GM21447 (cell line): ENCODE results near the gene PDLIM4.

ENCODE experiments used
- ATAC-seq: cut with Tn5 transposase; IDR thresholded peaks from one replicate; pipeline ENCODE4 v1.9.1; 2021; ENCODE audit not compliant: unreplicated experiment

Gene PDLIM4

GRCh38 chr5:132251220-132251725, 6.2 kb upstream of the PDLIM4 start:
- ATAC-seq = no peak

GRCh38 chr5:132253008-132253441, 4.5 kb upstream of the PDLIM4 start:
- no peak for ATAC-seq

DNA sequence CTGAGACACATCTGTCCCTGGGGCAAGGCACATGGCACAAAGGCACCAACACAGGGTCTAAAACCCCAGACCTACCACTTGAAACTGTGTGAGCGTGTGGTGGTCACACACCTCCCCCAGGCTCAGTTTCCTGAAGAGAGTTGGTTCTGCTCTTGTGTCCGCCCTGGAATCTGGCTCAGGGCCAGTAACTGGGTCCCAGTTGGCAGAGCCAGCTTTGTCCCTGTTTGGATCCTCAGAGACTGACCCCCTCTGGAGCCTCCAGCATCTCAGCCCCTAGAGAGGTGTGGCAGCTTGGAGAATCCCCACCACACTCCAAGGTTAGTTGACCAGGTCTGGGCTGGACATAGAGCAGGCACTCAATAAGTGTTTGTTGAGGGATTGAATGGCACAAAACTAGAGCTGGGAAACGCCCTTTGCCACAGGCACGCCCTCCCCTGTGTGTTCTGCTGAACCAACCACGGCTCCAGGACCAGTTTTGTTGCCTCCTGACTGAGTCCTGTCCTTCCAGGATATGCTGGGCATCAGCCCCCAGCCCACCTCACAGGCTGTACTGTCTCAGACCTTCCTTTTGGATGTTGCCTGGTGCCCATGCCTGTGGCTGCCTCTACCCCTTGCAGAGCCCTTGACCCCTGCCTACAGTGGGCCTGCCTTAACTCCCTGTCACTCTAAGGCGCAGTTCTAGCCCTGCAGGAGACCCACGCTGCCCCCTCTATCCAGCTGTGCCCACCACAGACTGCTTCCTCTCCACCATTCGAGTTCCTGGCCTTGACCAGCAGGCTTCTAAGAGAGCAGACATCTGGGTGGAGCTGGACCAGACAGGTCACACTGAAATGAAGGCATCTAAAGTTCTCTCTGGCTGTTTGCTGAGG, 3.8 kb upstream of the PDLIM4 start:
- no peak for ATAC-seq

DNA sequence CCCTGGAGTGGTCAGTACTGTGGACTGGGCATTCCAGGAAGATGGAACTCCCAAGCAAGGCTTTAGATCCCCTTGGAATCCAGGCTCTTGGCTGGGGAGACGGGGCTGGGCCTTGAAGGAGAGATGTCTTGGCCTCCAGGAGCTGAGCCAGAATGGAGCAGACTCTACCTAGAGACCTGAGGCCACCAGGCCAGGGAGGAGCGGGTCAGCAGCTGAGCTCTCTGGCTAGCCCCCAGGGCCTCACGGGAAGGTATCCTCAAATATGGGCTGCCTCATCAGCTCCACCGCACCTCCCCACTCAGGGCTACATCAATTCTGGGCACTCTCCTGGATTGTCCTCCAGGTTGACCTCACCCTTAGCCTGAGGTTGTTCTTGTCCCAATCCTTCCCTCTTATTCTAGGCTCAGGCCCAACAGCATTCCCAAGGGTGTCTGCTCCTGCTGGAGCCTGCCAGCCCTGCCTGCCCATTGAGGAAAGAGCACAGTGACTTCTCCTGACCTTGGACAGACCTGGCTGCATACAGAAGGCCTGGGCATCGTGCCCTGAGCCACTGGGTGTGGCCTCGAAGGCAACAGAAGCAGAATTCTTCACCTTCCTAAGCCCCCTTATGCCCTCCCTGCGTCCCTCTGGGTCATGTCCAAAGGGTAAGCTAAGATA, 3.0 kb upstream of the PDLIM4 start:
- ATAC-seq = no peak

GRCh38 chr5:132256086-132256782, 1.3 kb upstream of the PDLIM4 start:
- ATAC-seq = no peak

GRCh38 chr5:132256783-132257130, 739 bp upstream of the PDLIM4 start:
- ATAC-seq = no peak

GRCh38 chr5:132258102-132259068, 889 bp downstream of the PDLIM4 start:
- no peak for ATAC-seq

- no peak for ATAC-seq
Measured at GRCh38 chr5:132259069-132259851, 1.8 kb downstream of the PDLIM4 start.

GRCh38 chr5:132260051-132260450, 2.6 kb downstream of the PDLIM4 start:
- ATAC-seq = no peak

DNA sequence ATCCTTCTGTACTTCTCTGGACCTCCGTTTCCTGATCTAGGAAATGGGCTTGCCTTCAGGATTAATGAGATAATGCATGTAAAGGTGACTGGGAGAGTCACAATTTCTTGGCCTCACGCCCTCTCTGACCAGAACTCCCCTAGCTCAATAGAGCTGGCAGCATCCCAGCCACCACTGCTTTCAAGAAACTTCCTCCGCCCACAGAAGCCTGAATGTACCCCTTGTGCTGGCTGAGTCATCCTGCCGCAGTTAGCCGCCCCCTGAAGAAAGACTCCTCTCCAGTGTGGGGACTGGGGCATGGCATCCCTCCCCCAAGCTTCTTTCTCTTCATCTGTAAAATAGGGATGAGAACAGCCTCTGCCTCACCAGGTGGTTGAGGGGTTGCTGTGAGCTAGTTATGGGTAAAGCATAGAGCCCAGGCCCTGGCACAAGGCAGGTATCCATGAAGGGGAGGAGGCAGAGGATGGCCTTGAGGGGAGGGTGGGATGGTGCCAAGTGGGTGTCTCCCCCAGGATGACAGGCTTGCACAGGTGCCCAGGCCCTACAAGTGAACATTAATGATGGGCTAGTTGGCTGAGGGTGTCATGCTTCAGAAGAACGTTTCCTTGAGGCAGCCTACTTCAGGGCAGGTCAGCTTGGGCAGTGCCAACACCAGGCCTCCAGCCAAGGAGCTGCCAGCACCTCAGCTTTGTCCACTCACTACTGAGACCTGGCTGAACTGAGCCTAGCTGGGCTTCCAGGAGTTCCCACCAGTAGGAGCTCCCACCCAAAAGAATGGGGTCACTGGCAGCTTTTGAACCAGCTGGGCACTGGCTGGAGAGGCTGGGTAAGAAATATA, 3.4 kb downstream of the PDLIM4 start:
- ATAC-seq = peak; percentile 73

DNA sequence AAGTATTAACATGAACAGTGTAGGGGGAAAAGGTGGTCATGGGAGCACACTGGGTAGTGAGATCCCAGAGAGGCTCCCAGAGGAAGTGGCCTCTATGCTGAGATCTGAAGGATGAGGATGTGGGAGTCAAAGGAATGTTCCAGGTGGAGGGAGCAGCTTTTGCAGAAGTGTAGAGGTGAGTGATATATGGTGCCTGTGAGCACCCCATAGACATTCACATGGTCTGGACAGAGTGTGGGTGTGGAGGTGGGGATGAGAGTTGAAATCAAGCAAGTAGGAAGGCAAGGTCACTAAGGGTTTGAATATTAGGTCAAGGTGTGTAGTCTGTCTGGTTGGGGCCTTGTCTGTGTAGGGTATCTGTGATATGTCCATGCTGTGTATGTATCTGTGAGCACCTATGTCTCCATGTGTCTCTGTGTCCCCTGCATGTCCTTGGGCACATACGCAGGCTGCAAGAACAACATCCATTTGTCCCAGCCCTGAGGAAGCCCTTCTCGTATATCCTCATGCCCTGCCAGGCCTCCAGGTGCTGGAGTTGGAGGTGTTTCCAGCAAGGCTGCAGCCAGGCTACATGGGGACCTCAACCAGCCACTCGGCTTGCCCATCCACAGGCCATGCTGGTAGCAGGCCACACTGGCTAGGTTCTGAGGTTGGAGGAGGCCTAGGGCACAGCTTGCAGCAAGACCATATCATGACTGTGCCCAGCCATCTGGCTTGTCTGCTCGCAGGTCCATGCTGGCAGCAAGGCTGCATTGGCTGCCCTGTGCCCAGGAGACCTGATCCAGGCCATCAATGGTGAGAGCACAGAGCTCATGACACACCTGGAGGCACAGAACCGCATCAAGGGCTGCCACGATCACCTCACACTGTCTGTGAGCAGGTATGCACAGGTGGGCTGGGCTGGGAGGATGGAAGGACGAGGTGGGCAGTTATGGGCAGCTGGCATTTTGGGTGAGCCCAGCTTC, 4.7 kb downstream of the PDLIM4 start:
- no peak for ATAC-seq

- no peak for ATAC-seq
Measured at GRCh38 chr5:132262882-132263547, 5.5 kb downstream of the PDLIM4 start.

GRCh38 chr5:132263548-132264261, 6.2 kb downstream of the PDLIM4 start:
- ATAC-seq = no peak

DNA sequence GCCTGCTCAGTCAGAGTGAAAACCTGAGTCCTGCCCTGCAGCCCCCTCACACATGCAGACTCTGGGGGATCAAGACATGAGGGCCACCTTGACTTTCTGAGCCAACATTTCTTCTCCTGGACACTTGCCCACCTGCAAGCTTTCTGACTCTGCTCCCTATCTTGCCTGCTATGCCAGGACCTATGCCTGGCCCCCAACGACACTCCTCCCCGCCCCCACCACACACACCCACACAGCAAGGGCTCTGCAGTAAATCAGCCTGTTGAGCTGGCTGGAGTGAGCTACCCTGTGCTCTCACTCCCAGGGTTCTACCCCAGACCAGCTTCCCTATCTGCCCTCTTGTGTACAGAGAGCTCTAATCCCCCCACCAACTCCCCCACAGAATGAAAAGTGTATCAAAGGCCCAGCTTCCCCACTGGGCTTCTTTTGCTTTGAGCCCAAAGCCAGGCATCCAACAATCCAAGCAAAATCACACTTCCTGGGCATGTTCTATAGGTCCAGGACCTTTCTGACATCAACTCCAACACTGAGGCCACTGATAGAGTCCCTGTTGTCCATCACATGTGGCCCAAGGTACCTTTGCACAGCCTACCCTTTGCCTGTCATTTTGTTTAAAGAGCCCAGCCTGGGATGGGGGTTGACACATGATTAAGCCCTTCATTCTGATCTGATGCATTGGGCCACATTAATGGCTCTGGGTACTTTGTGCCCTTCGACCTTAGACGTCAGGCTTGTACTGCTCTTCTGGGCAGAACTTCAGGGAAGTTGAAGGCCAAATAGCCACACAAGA, 7.2 kb downstream of the PDLIM4 start:
- ATAC-seq = no peak

DNA sequence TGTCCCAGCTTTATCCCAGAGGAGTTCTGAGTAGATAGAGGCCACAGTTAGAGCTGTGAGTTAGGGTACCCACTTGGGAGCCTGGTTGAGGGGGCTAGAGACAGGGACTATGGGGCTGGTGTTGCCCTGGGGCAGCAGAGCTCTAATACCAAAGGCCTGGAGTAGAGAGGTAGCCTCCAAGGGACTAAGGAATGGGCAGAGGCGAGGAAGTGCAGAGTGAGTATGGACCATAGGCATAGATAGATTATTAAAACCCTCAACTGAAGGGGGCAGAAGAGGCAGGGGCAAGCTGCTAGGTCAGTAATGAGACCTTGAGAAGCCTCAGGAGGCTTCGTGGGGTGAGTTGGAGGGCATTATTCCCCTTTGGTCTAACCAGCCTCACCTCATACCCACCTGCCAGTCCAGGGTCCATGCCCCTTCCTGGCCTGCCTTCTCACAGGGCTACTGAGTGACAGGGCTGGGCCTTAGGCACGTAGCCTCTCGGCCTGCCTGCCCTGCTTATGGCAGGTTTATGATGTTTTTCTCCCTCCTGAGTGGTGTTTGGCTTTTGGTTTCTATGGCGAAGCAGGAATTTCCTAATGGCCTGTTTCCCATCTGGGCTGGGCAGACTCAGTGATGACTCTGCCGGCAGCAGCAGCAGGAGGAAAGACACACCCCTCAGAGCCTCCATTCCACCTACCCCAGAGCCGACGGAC, 8.0 kb downstream of the PDLIM4 start:
- no peak for ATAC-seq
